T-helper 1 cell treated with Interleukin-12 subunit alpha and Interleukin-12 subunit beta and Interleukin-4 antibody, amounts not matched to agents 30 ng/mL and 1 ng/mL, for 36 hours (primary cell): ENCODE data around the gene KRTAP10-8. TPM values are rescaled to one million over a fixed set of nuclear protein-coding genes. Genes with fewer than 3 reads are reported as not detected.
"Not testable (repeated sequence)": the region's sequence is repeated elsewhere in the genome, so short reads cannot be mapped to it uniquely, and the experiment has no call there.

Experiments used
- intact Hi-C: fragments of 100-400 bp; cut with micrococcal nuclease; formaldehyde crosslinking; loops from one replicate; pipeline ENCODE4 v1.15.1; 2024
- total RNA-seq: library from RNA; stranded (reverse); gene quantifications from 2 replicates; pipeline ENCODE4 v1.2.3, GENCODE V29; 2022

KRTAP10-8 gene
- total RNA-seq, 1 donor from 2014 or later, result not detected

GRCh38 chr21:44658913-44659595, 47.2 kb downstream of the KRTAP10-8 start:
- intact Hi-C loops, result loop anchor here (2.0 to 10.0 kb wide), 3 partner anchors 14 to 146 kb away; partner anchors contain the start of gene UBE2G2

- intact Hi-C loops, result not testable (repeated sequence)
Observed at GRCh38 chr21:44661567-44661966, 49.7 kb downstream of the KRTAP10-8 start.

Other genes starting within 250 kb of the KRTAP10-8 start
- gene LRRC3, start 156.6 kb upstream of the KRTAP10-8 start, total RNA-seq, result 2.7 and 2.9 TPM in 2 replicates
- not detected in 2 replicates for gene KRTAP10-1, start 71.9 kb upstream of the KRTAP10-8 start, total RNA-seq
- not detected in 2 replicates for gene KRTAP10-2, start 60.6 kb upstream of the KRTAP10-8 start, total RNA-seq
- not detected in 2 replicates for gene KRTAP10-3, start 53.3 kb upstream of the KRTAP10-8 start, total RNA-seq
- not detected in 2 replicates for gene KRTAP10-4, start 38.4 kb upstream of the KRTAP10-8 start, total RNA-seq
- not detected in 2 replicates for gene KRTAP10-5, start 31.5 kb upstream of the KRTAP10-8 start, total RNA-seq
- gene KRTAP10-6, start 19.6 kb upstream of the KRTAP10-8 start, total RNA-seq, result not detected in 2 replicates
- gene KRTAP10-7, start 11.5 kb upstream of the KRTAP10-8 start, total RNA-seq, result not detected in 2 replicates
- gene KRTAP10-9, start 15.0 kb downstream of the KRTAP10-8 start, total RNA-seq, result not detected in 2 replicates
- not detected in 2 replicates for gene KRTAP10-10, start 25.3 kb downstream of the KRTAP10-8 start, total RNA-seq
- not detected in 2 replicates for gene KRTAP10-11, start 34.3 kb downstream of the KRTAP10-8 start, total RNA-seq
- not detected in 2 replicates for gene KRTAP12-4, start 42.6 kb downstream of the KRTAP10-8 start, total RNA-seq
- gene KRTAP12-3, start 45.9 kb downstream of the KRTAP10-8 start, total RNA-seq, result not detected in 2 replicates
- gene KRTAP12-2, start 54.8 kb downstream of the KRTAP10-8 start, total RNA-seq, result not detected in 2 replicates
- gene KRTAP12-1, start 70.1 kb downstream of the KRTAP10-8 start, total RNA-seq, result not detected in 2 replicates
- not detected in 2 replicates for gene KRTAP10-12, start 85.1 kb downstream of the KRTAP10-8 start, total RNA-seq
- gene TSPEAR, start 99.5 kb downstream of the KRTAP10-8 start, total RNA-seq, result not detected in 2 replicates
- gene UBE2G2, start 189.7 kb downstream of the KRTAP10-8 start, total RNA-seq, result 108 and 112 TPM in 2 replicates
- 90.0 and 96.4 TPM in 2 replicates for gene SUMO3, start 206.0 kb downstream of the KRTAP10-8 start, total RNA-seq